VCaP (cell line): ENCODE results near the gene COQ8B.
A peak's percentile ranks its signal among the peaks of the same experiment; 100 is the strongest.
"Not testable (repeated sequence)": the region's sequence is repeated elsewhere in the genome, so short reads cannot be mapped to it uniquely, and the experiment has no call there.

Experiments
- H3K27ac ChIP-seq: fragments of 450-650 bp; 2 replicates; pipeline ENCODE4 v1.5.1; 2017
- TF ChIP-seq, protein P1 (sequence below): fragments of 450-650 bp; conservative IDR thresholded peaks from 2 replicates; pipeline ENCODE4 v1.5.1; 2017; ENCODE audit warnings: mild to moderate bottlenecking, moderate library complexity

Gene COQ8B

DNA sequence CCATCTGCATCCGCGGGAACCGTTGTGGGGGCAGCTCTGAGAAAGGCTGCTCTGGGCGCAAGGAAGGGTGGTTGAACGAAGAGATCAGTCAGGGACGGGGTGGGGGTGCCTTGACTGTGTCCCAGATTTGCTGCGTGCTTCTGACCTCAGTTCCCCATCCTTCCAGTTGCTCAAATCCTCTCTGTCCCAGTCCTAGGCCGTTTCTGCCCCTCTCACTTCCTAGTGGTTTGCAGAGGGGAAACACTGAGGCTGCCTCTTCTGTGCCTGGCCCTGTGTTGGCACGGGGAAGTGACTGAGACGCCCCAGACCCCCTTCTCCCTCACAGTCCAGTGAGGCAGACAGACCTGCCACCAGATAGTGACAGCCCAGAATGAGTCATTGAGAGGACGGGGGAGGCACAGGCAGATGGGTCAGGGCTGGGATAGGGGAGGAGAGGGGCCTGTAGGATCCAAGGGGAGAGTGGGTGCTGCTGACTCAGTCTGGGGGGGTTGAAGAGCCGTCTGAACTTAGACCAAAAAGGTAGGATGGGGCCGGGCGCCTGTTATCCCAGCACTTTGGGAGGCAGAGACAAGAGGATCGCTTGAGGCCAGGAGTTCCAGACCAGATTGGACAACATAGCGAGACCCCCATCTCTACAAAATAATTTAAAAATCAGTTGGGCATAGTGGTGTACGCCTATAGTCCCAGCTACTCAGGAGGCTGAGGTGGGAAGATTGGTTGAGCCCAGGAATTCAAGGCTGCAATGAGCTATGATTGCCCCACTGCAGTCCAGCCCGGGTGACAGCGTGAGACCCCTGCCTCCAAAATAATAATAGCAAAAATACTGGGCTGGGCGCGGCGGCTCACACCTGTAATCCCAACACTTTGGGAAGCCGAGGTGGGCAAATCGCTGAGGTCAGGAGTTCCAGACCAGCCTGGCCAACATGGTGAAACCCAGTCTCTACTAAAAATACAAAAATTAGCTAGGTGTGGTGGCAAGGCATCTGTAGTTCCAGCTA is 52.7 kb downstream of the COQ8B start:
- TF ChIP-seq, protein P1, sequence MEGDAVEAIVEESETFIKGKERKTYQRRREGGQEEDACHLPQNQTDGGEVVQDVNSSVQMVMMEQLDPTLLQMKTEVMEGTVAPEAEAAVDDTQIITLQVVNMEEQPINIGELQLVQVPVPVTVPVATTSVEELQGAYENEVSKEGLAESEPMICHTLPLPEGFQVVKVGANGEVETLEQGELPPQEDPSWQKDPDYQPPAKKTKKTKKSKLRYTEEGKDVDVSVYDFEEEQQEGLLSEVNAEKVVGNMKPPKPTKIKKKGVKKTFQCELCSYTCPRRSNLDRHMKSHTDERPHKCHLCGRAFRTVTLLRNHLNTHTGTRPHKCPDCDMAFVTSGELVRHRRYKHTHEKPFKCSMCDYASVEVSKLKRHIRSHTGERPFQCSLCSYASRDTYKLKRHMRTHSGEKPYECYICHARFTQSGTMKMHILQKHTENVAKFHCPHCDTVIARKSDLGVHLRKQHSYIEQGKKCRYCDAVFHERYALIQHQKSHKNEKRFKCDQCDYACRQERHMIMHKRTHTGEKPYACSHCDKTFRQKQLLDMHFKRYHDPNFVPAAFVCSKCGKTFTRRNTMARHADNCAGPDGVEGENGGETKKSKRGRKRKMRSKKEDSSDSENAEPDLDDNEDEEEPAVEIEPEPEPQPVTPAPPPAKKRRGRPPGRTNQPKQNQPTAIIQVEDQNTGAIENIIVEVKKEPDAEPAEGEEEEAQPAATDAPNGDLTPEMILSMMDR = no peak
- H3K27ac ChIP-seq = peak overlapping the region; percentile 81

DNA sequence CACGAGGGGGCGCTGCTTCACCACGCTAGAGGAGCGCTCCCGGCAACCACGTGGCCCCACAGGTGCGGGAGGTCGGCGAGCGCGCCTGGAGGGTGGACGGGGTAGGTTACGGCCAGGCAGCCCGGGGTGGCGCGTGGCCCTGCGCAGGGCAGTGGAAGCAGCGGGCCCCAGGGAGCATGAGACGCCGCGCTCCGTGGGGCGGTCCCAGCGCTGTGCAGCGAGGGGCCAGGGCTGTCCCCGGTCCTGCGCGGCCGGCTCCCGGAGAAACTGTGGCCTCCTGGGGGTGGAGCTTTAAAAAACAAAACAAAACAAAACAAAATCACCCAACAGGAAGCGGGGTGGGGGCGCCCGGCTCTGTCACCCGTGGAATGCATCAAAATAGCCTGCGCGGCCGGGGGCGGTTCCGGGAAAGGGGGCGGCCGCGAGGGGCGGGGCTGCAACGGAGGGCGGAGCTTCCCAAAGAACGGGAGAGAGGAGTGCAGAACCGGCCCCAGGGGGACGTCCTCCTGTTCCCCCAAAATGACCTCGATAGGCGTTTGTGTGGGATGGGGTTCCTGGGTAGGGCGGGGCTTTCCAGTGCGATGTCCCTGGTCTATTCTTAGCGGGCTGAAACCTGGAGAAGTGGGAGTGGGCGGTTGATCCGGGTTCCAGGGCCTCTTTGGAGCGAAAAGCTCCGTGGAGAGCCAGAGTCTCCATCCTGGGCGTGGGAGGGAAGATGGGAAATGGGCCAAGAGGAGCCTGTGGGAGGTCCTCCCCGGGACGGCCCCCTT is 53.6 kb downstream of the COQ8B start:
- H3K27ac ChIP-seq = peak overlapping the region; percentile 81
- TF ChIP-seq, protein P1 = peak; percentile 99

DNA sequence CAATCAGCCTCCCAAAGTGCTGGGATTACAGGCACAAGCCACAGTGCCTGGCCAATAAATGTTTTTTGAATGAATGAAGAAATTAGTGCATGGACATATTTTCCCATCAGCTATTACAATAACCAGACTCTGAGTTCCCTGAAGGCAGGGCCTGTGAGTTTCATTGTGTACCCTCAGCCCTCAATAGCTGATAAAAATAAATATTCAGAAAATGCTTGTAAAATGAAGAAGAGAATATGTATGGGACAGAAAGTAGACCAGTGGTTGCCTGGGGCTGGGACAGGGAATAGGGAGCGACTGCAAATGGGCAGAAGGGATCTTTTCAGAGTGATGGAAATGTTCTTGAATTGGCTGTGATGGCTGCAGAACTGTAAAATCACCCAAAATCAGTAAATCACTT is 55.1 kb downstream of the COQ8B start:
- TF ChIP-seq, protein P1 = no peak
- H3K27ac ChIP-seq = no peak overlapping the region

DNA sequence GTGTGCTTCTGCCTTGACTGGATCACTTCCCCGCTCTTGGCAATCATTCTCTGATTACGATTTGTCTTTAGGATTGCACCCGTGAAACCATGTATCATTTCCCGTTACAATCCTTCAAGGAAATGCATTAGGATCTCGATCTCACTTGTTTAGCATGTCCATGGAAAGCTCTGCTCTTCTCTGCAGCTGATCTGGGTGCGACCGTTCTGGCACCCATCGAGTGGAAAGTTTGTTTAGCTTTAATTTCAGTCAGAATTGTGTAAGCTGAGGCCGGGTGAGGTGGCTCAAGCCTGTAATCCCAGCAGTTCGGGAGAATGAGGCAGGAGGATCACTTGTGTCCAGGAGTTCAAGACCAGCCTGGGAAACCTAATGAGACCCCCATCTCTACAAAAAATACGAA is 57.1 kb downstream of the COQ8B start:
- TF ChIP-seq, protein P1 = no peak
- H3K27ac ChIP-seq = no peak overlapping the region

DNA sequence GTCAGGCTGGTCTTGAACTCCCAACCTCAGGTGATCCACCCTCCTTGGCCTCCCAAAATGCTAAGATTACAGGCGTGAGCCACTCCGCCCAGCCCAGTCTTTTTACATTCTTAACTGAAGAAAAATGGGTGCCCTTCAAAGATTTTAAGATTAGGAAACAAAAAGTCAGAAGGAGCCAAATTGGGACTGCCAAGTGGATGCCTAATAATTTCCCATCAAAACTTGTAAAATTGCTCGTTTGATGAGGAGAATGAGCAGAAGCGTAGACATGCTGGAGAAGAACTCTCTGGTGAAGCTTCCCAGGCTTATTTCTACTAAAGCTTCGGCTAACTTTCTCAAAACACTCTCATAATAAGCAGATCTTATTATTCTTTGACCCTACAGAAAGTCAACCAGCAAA is 57.6 kb downstream of the COQ8B start:
- no peak overlapping the region for H3K27ac ChIP-seq
- TF ChIP-seq, protein P1 = no peak

DNA sequence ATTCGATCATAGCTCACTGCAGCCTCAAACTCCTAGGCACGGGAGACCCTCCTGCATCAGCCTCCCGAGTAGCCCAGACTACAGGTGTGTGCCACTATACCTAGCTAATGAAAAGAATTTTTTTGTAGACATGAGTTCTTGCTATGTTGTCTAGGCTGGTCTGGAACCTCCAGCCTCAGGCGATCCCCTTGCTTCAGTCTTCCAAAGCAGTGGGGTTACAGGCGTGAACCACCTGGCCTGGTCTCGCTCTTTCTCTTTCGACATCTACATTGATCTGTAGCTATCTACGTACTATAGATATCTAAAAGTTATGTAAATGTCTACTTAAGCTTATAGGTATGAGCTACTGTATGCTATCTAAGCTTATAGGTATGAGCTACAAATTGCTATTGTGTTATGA is 58.7 kb downstream of the COQ8B start:
- H3K27ac ChIP-seq = no peak overlapping the region
- TF ChIP-seq, protein P1 = no peak

DNA sequence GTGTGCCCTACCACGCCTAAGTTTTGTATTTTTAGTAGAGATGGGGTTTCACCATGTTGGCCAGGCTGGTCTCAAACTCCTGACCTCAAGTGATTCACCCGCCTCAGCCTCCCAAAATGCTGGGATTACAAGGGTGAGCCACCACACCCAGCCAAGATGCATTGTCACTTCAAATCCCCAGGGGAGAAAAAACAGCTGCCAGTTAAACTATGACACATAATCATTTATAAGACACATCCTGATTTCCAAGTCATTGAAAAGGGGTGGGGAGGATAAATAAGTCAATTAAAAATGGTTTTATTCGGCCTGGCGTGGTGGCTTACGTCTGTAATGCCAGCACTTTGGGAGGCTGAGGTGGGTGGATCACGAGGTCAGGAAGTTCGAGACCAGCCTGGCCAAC is 61.0 kb downstream of the COQ8B start:
- not testable (repeated sequence) for H3K27ac ChIP-seq

DNA sequence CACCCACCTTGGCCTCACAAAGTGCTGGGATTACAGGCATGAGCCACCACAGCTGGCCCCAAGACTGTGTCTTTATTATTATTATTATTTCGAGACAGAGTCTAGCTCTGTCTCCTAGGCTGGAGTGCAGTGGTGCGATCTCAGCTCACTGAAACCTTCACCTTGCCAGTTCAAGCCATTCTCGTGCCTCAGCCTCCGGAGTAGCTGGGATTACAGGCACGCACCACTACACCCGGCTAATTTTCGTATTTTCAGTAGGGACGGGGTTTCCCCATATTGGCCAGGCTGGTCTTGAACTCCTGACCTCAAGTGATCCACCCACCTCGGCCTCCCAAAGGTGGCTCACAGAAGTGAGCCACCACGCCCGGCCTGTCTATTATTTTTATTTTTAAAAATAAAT is 64.4 kb downstream of the COQ8B start:
- peak overlapping the region; percentile 34 for H3K27ac ChIP-seq
